Amniotic epithelial cell (primary cell): ENCODE results near the gene TENT4B.

ENCODE experiments used
- DNase-seq: peaks from one replicate; pipeline ENCODE4 v3.0.0-alpha.2; 2010; ENCODE audit warnings: low read depth

TENT4B gene

GRCh38 chr16:50195756-50196155 is 42.6 kb downstream of the TENT4B start:
- no peak for DNase-seq

- DNase-seq = no peak
Observed at GRCh38 chr16:50197582-50197981, 44.5 kb downstream of the TENT4B start.

GRCh38 chr16:50198802-50199403 is 45.8 kb downstream of the TENT4B start:
- no peak for DNase-seq

DNA sequence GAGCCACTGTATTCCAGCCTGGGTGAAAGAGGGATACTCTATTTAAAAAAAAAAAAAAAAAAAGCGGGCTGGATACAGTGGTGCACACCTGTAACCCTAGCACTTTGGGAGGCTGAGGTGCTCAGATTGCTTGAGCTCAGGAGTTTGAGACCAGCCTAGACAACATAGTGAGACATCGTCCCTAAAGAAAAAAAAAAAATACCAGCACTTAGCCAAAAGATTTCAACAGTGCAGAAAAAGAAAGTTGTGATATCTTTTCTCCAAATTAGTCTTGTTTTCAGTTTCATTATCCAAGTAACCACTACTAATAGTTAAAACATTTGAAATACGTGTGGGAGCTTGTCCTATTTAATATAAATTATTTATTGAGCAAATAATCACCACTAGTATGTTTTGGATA is 48.7 kb downstream of the TENT4B start:
- DNase-seq = no peak

DNA sequence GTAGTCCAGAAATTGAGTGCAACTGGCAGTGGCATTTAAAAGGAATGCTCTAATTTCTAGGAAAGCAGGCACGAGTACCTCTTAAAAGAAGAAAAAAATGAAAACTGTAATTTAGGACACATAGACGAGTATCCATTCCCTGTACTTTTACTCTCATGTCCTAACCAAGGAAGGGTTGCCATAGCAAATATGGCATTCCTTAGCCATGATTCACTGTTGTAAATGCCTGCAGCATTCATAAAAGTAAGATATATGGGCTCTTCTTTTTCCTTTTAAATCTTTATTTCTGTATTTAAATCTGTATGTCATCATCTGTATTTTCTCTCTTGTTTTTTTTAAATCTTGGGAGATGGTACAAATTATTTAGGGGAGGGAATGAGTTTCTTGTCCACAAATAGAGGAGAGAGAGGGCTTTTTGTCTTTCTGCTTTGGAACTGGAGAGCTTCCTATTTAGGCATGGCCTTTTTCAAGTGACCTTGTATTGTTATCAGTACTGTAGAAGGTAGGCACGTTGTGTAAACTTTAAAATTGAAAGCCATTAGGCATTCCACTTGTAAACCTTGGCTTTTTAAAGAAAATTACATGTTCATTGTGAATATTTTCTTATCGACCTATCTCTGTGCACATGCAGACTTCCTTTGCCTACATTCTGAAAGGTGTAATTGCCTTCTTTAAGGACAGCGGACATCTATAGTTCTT is 50.0 kb downstream of the TENT4B start:
- peak; percentile 93 for DNase-seq

- DNase-seq = no peak
Observed at GRCh38 chr16:50203681-50204080, 50.6 kb downstream of the TENT4B start.

DNA sequence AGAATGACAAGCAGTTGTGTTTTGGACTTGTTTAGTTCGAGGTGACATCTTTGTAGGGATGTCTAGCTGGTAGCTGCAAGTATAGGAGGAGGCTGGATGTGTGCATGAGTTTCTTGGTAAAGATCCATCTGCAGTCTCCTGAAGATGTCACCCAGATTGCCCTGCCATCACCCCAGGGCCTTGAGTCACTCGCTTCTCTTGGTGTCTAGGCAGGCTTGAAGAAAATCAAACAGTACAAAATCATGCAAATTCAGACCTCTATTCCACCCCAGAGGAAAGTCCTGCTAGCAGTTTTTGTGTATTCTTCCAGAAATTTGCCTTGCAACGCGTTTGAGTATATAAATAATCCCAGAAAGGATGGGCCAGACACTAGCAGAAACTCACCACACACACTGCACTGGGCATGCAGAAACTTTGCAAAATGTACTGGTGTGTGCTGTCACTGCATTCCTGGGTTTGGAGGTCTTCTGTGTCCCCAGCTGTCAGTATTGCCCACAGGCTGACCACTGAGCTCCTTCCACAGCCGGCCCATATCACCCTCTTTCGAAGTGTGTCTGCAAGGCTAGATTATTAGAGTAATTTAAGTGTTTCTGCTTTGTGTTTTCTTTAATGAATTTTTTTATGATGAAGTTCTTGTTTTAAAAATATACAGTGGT is 51.5 kb downstream of the TENT4B start:
- no peak for DNase-seq

DNA sequence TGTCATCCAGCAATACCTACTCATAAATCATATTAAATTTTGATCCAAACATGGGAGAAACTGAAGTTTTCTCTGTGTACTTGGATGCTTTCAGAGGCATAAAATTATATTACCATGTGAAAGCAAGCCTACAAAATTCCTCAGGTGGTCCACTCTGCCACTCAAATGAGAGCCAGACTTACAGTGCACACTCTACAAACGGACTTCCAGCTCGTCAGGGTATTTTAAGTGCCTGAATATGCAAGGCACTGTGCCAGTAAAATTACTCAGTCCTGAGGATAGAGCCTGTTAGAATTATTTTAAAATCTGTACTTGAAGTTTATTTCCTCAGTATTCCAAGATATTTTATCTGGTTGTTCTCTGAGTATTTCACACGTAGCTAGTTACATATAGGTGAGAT is 54.5 kb downstream of the TENT4B start:
- peak; percentile 38 for DNase-seq

DNA sequence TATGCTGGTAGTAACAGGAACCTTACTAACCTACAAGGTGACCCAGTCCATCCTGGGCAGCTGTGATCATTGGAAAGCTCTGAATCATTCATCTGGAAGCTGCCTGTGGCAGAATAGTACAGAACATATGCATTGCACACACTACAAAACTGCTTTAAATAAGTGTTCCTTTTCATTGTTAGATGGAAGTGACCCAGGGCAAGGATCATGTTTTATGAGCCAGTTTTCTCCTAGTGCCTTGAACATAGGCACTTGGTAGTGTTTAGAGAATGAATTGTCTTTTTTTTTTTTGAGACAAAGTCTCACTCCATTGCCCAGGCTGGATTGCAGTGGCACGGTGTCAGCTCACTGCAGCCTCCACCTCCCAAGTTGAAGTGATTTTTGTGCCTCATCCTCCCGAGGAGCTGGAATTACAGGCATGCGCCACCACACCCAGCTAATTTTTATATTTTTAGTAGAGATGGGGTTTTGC is 55.4 kb downstream of the TENT4B start:
- DNase-seq = peak; percentile 32

GRCh38 chr16:50209546-50210265 is 56.6 kb downstream of the TENT4B start:
- DNase-seq = no peak

GRCh38 chr16:50210266-50211038 is 57.3 kb downstream of the TENT4B start:
- peak; percentile 88 for DNase-seq

GRCh38 chr16:50213939-50214519 is 60.9 kb downstream of the TENT4B start:
- DNase-seq = peak; percentile 55

GRCh38 chr16:50215680-50216079 is 62.6 kb downstream of the TENT4B start:
- DNase-seq = no peak

DNA sequence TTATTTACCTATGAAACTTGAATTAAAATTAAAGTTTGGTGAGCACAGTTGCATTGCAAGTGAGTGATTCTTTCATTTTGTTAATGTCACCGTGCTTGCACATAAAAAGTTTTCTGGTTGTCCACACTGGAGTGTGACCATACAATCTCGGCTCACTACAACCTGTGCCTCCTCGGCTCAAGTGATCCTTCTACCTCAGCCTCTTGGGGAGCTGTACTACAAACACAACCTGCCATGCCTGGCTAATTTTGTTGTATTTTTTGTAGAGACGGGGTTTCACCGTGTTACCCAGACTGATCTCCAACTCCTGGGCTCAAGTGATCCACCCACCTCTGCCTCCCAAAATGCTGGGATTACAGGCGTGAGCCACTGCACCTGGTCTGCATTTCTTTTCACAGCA is 63.1 kb downstream of the TENT4B start:
- DNase-seq = no peak

DNA sequence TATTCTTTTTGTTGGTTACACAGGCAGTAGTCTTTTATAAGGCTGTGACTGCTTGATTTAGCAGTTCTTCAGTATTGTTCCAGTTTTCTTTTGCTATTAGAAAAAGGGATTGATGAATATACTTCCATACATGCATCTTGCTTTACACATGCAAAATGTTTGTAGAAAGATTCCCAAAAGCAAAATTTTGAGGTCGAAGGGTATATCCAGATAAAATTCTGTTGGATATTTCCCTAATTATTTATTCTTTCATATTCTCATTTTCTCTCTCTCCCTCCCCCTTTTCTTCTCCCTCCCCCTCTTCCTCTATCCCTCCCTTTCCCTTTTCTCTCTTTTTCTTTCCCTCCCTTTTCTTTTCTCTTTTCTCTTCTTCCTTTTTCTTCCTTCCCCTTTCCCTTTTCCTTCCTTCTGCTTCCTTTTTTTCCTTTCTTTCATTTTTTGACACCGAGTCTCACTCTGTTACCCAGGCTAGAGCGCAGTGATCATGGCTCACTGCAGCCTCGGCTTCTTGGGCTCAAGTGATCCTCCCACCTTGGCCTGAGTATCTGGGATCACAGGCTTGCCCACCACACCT is 66.4 kb downstream of the TENT4B start:
- DNase-seq = no peak

- no peak for DNase-seq
Observed at GRCh38 chr16:50224286-50224685, 71.2 kb downstream of the TENT4B start.

GRCh38 chr16:50227120-50227519 is 74.0 kb downstream of the TENT4B start:
- DNase-seq = no peak

- no peak for DNase-seq
Observed at GRCh38 chr16:50227665-50228064, 74.6 kb downstream of the TENT4B start.

GRCh38 chr16:50228364-50228868 is 75.3 kb downstream of the TENT4B start:
- DNase-seq = no peak

DNA sequence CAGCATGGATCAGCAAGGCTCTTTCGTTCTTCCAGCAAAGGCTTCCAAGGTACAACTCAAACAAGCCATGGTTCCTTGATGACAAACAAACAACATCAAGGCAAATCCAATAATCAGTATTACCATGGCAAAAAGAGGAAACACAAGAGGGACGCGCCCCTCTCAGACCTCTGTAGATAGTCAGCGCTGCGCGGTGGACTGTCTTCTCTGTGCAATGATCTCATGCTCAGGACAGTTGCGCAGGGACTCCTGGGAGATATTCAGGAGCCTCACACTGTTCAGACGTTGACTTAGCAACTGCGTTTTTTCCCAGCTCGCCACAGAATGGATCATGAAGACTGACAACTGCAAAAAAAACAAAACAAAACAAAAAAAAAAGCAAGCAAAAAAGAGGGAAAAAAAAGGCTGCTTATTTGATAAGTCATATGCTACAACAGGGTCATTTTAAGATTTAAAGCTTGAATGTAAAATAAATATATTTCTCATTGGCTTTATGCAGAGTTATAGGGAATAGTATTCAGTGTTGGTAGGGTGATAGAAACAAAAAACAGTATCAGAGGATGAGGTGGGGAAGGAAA is 76.1 kb downstream of the TENT4B start:
- DNase-seq = no peak
